NCI-H345 treated with DMSO at 0.1 percent for 48 hours (cell line): ENCODE measurements around the gene ZNF561.
"Not testable (repeated sequence)": the region's sequence is repeated elsewhere in the genome, so short reads cannot be mapped to it uniquely, and the experiment has no call there.

Experiments used
- DNase-seq: peaks from one replicate; lab custom pipeline; 2025; ENCODE audit not compliant: unreplicated experiment; lab: John Stamatoyannopoulos, UW

Gene ZNF561

DNA sequence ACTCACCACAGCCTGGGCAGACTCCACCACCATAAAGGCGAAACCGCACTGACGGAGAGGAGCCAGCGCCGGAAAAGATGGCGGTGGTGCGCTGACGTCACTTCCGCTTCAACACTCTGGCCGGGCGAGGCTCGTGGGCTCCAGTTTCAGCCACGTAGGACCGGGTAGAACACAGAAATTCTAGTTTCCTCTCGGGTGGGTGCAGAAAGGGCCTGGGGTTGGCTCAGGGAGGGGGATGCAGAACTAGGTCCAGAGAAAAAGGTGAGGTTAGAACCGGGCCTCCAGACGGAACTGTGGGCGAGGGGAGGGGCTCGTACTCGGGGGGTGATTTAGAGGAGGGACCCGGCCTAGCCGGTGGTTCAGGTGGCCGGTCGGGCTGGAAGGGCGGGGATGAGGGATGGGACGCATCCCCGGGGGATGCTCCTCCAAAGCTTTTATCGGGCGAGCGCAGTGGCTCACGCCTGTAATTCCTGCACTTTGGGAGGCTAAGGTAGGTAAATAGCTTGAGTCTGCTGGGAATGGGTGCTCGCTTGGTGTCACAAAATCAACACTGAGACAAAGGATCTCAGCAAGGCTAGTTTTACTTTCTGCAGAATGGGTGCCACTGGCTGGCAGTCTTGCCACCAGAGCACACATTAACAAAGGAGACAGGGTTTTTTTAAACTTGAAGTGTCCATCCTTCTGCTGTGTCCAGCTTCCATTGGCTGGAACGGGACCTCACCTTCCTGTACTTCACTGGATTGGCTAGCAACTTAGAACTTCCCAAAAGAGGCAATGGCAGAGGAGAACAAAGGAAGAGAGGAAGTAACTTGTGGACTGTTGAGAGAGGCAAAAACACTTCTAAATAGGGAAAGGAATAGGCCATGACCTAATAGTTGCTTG is at the start of gene ZNF561:
ZNF561 (minus strand) TSS at position 77 of the 882 bp plus-strand sequence. CDS start 1,776 bp downstream, outside the sequence.
- DNase-seq, result peak; percentile 81

DNA sequence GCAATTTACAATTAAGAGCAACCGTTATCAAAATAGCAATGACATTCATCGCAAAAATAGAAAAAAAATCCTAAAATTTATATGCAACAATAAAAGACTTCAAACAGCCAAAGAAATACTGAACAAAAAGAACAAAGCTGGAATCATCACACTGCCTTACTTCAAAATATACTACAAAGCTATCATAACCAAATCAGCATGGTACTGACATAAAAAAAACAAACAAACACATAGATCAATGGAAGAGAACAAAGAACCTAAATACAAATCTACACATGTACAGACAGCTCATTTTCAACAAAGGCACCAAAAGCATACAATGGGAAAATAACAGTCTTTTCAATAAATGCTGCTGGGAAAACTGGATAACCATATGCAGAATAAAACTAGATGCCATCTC is 47.5 kb upstream of the ZNF561 start:
- no peak for DNase-seq

DNA sequence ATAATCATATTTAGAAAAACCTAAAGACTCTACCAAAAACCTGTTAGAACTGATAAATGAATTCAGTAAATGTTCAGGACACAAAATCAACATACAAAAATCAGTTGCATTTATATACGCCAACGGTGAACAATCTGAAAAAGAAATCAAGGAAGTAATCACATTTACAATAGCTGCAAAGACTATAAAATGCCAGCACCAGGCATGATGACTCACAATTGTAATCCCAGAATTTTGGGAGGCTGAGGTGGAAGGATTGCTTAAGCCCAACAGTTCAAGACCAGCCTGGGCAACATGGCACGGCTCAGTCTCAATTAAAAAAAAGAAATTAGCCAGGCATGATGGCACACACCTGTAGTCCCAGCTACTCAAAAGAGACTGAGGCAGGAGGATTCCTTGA is 46.9 kb upstream of the ZNF561 start:
- no peak for DNase-seq

DNA sequence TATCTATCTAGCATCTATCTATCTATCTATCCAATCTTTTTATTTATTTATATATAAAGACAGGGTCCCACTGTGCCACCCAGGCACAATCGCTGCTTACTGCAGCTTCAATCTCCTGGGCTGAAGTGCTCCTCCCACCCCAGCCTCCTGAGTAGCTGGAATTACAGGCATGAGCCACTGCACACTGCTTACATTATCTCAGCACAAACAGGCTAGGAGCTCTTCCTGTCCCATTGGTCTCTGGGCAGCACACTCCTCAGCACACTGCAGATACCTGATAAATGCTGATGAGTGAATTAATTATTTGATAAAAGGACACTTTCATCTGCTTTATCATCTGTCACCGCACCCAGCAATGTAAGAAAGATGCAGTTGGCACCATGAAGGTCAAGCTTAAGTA is 37.7 kb upstream of the ZNF561 start:
- DNase-seq, result no peak

DNA sequence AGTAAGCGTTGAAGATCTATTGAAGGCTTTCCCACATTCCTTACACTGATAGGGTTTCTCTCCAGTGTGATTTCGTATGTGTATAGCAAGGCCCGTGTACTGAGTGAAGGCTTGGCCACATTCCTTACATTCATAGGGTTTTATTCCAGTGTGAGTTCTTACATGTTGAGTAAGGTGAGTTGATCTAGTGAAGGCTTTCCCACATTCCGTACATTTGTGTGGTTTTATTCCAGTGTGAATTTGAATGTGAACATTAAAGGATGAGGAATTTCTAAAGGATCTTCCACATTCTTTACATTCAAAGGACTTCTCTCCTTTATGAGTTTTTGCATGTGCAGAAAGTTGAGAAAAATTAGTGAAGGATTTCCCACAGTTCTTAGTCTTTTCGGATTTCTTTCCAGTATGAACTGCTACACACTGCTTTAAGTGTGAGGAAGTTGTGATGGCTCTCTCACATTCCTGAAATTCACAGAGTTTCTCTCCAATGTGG is 32.1 kb upstream of the ZNF561 start:
- DNase-seq, result not testable (repeated sequence)

DNA sequence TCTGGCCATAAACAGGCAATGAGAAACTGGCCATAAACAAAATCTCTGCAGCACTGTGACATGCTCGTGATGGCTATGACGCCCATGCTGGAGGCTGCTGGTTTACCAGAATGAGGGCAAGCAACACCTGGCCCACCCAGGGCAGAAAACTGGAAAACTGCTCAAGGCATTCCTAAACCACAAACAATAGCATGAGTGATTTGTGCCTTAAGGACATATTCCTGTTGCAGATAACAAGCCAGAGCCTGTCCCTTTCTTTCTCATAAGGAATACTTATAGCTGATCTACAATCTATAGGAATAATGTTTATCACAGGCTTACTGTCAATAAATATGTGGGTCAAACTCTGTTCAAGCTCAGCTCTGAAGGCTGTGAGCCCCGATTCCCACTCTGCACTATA is 30.4 kb upstream of the ZNF561 start:
- not testable (repeated sequence) for DNase-seq

DNA sequence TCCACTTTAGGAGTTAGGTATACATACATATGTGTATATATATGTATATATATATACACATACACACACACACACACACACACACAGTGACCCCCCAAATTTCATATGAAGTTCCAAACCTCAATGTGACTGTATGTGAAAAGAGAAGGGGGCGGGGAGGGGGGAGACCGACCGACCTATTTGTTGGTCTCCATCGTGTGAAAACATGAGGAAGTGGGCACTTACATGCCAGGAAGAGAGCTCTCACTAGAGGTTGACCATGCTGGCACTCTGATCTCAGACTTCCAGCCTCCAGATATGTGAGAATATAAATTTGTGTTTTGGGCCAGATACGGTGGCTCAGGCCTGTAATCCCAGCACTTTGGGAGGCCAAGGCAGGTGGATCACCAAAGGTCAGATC is 29.3 kb upstream of the ZNF561 start:
- no peak for DNase-seq

DNA sequence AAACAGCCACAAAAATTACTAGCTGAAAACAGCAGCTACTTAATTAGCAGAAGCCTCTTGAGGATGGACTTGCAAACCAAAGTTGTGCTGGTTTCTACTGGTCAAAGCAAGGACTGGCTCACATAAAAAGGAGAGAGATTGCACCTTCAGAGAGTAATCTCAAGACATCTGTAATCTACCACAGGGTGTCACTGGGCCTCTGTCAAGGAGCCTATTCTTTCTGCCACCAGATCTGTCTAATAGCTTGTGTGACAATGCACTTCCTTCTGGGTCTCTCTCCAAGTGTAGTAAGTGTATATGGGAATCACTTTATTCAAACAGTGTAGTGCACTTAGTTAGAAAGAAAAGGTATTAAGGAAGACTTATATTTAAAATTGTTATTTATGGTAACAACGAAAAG is 24.4 kb upstream of the ZNF561 start:
- no peak for DNase-seq

DNA sequence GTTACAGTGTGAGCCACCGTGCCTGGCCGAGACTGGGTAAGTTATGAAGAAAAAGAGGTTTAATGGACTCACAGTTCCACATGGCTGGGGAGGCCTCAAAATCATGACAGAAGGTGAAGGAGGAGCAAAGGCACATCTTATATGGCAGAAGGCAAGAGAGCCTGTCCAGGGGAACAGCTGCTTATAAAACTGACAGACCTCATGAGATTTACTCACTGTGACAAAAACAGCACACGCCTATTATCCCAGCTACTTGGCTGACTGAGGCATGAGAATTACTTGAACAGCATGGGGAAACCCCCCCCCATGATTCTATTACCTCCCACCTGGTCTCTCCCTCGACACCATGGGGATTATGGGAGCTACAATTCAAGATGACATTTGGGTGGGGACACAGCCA is 23.4 kb upstream of the ZNF561 start:
- DNase-seq, result no peak

DNA sequence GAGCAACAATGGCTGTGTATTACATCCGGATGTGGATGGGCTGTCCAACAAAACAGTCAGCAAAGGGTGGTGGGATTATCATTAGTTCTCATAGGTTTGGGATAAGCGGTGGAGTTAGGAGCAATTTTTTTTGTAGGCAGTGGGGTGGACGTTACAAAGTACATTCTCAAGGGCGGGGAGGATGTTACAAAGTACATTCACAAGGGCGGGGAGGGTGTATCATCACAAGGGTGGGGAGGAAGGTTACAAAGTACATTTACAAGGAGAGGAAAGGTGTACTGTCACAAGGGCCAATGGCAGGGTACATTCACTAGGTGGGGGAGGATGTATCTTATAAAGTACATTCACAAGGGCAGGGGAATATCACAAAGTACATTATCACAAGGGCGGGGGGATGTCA is 20.8 kb upstream of the ZNF561 start:
- DNase-seq, result no peak

DNA sequence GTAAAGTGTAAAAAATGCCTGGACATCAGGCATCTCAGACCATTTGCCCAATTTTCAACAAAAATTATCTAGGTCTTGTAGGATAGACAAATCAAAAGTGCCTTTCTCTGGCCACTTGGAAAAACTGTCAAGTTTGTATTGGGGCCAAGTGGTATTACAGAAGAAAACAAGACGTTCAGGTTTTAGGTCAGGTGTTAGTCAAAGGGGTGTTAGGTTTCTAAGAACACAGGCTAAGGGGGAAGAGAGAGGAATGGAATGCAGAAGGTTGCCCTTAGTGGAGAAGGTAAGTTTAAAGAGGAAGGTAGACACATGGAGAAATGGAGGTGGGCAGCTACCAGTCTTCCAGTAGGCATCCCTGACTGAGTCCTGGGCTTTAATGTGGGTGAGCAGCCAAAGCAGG is 19.9 kb upstream of the ZNF561 start:
- DNase-seq, result no peak

DNA sequence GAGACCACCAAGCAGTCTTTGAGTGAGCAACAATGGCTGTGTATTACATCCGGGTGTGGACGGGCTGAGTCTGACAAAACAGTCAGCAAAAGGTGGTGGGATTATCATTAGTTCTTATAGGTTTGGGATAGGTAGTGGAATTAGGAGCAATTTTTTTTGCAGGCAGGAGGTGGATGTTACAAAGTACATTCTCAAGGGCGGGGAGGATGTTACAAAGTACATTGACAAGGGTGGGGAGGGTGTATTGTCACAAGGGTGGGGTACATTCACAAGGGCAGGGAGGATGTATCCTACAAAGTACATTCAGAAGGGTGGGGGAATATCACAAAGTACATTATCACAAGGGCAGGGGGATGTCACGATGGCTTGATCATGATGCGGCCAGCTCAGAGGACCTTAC is 15.0 kb upstream of the ZNF561 start:
- DNase-seq, result no peak

DNA sequence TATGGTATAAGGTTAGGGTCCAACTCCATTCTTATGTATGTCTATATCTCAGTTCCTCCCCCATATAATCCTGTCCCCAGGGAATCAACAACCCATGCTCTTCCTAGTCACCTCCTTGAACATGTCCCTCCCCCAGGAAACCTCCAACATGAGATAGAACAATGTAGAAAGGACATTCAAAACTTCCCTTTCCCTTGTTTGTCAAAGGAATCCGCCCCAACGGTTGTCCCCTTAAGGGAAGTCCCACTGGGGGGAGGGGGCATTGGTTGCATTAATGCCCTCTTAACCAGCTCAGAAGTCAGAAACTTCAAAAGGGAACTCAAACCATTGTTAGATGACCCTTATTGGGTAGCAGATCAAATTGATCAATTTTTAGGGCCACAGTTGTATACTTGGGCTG is 6.8 kb upstream of the ZNF561 start:
- DNase-seq, result no peak

DNA sequence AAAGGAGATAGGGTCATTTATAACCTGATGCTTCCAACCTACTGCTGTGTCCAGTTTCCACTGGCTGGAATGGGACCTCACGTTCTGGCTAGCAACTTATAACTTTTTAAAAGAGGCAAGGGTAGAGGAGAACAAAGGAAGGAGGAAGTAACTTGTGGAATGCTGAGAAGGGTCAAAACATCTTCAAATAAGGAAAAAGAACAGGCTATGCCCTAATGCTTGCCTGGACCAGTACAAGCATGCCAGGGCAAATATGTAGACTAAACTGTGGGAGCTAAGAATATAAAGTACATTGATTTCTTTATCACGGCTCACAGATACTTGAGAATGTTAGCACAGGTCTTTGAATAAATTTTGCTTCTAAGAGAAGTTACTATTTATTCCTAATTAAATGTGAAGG is 1.5 kb upstream of the ZNF561 start:
- no peak for DNase-seq

DNA sequence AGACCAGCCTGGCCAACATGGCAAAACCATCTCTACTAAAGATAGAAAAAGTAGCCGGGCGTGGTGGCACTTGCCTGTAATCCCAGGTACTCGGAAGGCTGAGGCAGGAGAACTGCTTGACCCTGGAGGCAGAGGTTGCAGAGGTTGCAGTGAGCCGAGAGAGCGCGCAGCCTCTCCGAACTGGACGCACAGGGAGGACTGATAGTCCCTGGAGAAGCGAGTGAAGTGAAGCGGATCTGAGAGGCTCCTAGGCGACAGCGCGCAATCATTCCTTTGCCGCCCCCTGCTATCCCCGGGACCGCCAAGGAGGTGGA is 233 bp downstream of the ZNF561 start:
- DNase-seq, result no peak

DNA sequence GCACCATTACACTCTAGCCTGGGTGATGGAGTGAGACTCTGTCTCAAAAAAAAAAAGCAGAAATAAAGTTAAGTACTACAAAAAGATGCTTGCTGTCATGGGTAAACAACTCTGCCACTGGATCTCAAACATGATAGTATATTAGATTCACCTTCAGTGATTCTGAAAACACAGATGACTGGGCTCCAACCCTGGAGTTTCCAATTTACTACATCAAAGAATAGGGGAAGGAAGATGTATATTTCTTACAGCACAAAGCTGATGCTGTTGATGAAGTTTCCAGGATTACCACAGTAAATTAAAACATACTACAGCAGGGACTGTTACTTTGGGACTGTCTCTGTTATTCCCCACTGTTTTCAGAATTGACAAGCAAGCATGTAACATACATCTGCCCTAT is 5.2 kb downstream of the ZNF561 start:
- no peak for DNase-seq

DNA sequence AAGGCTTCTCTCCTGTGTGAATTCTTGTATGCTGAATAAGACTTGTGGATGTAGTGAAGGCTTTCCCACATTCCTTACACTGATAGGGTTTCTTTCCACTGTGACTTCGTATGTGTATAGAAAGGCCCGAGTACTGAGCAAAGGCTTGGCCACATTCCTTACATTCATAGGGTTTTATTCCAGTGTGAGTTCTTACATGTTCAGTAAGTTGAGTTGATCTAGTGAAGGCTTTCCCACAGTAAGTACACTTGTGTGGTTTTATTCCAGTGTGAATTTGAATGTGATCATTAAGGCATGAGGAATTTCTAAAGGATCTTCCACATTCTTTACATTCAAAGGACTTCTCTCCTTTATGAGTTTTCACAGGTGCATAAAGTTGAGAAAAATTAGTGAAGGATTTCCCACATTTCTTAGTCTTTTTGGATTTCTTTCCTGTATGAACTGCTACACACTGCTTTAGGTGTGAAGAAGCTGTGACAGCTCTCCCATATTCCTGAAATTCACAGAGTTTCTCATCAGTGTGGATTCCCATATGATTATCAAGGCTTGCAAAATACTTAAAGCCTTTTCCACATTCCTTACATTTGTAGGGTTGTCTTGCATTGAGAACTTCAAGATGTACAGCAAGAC is 10.4 kb downstream of the ZNF561 start:
- no peak for DNase-seq

DNA sequence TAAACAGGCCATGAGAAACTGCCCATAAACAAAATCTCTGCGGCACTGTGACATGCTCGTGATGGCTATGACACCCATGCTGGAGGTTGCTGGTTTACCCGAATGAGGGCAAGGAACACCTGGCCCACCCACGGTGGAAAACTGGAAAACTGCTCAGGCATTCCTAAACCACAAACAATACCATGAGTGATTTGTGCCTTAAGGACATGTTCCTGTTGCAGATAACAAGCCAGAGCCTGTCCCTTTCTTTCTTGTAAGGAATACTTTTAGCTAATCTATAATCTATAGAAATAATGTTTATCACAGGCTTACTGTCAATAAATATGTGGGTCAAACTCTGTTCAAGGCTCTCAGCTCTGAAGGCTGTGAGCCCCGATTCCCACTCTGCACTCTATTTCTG is 12.1 kb downstream of the ZNF561 start:
- no peak for DNase-seq

DNA sequence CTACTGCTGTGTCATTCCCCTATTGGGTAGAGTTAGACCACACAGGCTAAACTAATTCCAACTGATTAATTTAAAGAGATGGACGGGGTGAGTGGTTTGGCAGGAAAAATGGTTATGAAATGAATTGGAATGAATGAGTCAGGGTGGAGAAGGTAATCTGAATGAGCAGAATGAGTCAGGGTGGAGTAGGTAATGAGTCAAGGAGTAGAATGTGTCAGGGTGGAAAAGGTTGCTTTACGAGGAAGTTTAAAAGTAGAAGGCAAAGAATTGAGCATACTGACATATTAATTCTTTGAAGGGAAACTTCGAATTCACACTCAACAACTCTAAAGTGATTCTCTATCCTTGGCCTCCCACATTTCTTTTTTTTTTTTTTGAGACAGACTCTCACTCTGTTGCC is 24.0 kb downstream of the ZNF561 start:
- no peak for DNase-seq

DNA sequence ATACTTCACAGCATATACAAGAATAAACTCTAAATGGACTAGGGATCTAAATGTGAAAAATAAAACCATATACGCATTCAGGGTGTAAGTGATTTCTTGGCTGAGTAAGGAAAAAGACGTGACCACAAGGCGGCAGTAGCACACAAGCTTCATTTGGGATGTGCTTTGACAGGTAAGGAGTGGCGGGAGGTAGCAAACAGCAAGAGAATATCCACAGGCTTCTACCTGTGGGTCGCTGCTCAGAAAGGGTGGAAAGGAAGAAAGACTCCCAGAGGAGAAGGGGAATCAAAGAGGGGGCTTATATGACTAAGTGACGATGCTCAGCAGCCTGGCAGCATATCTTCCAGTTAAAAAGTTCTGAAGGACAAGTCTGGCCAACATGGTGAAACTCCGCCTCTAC is 34.3 kb downstream of the ZNF561 start:
- DNase-seq, result peak; percentile 64

DNA sequence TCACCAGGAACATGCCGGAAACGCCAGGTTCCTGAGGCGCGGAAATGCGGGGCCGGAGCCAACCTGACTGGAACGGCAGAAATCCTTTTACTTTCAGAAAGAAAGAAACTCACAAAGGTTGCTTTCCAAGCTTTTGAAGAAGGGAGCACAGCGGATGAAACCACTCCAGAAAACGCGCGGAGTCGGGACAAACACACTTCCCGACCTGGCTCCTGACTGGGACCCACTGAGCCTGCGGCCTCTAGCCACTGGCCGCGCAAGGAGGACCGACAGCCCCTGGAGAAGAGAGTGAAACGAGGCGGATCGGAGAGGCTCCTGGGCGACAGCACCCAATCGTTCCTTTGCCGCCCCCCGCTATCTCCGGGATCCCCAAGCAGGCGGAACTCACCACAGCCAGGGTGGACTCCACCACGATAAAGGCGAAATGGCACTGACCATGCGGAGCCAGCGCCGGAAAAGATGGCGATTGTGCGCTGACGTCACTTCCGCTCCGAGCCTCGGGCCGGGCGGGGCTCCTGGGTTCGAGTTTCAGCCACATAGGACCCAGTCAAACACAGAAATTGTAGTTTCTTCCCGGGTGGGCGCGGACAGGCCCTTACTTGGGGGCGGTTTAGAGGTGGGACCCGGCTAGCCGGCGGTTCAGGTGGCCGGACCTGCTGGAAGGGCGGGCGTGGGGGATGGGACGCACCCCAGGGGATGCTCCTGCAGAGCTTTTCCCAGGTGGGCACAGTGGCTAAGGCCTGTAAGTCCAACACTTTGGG is 36.8 kb downstream of the ZNF561 start, which contains the start of gene ZNF121:
ZNF121 (minus strand) TSS at position 432 of the 761 bp plus-strand sequence. CDS start 16,407 bp downstream, outside the sequence.
- DNase-seq, result peak; percentile 60
